ENCODE measurements around the gene WNT7B.

Gene WNT7B

DNA sequence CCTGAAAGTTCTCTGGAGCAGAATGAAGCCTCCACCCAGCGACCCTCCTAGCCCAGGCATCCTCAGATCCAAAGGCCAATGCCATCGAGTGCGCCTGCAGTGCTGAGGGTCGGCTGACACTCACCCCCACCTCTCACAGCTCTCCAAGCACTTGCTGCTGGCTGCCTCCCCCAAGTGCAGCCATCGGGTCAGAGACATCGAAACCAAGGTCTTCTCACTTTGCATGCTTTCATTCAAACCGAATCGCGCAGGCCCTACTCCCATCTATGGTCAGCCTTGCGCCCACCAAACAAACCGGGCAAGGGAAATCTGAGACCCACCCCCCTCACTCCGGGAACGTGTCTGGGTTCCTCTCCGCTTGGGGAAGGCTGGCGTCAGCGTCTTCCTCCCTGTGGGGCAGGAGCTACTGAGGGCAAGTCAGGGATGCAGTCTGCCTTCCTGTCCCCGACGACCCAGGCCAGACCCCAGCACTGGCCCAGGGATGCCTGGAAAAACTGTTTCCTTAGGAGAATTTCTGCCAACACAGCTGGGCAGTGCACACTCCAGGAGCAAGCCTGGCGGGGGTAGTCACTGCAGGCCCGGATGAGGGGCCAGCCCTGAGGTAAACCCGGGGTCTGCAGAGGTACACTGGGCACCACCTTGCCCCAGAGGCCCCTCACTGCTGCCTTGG, 7.0 kb downstream of the WNT7B start:
- DNase-seq = no peak

- no peak for DNase-seq
Measured at GRCh38 chr22:45969414-45969799, 7.6 kb downstream of the WNT7B start.

DNA sequence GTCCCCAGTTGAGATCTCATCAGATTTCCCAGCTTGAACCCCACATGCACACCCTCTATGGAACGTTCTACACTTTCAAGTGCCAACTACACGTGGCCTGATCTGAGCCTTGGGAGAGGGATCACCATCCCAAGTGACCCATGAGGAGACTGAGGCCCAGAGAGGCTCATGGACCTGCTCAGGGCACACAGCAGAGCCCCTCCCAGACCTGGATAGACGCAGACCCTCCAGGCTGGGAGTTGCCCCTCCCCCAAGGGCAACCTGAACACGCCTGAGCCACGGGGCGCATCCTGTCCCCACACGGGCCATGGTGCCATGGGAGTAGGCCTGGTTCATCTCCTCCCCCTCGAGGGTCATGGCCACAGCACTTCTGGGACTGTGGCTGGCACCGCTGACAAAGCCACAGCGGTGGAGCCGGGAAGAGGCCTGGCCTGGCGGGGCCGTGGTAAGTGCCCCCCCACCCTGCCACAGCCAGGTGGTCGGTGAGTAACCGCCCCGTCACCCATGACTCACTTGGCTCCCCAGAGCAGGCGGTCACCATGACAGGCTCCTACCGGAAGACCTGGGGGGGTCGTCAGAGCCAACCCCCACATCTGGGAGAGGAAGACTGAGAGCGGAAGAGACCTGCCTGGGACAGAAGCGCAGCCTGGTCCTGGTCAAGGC, 8.1 kb downstream of the WNT7B start:
- DNase-seq = no peak

DNA sequence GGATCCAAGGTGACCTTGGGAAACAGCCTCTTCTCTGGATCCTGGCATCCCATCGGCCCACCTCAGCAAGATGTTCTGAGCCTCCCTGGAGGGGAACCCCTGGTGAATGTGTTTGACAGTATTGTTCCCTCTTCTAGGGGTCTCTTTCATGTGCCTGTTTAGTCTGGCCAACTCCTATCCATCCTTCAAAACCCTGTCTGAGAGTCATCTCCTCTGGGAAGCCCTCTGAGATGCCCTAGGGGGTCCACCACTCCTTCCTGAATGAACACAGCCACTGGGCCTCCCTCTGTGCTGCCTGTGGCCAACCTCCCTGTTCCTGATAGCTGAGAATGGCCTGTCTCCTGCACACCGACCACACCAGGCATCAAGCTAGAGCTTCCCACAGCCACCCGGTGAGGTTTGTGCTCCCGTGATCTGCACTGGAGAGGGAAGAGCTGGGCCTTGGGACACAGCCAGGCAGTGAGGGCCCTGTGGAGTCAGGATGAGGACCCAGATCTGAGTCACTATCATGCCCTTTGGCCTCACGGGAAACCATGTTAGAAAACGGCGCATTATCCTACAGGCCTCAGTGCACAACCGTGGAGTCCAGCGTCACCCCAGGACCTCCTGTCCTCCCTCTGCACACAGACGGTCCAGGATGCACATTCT, 8.8 kb downstream of the WNT7B start:
- DNase-seq = no peak

DNA sequence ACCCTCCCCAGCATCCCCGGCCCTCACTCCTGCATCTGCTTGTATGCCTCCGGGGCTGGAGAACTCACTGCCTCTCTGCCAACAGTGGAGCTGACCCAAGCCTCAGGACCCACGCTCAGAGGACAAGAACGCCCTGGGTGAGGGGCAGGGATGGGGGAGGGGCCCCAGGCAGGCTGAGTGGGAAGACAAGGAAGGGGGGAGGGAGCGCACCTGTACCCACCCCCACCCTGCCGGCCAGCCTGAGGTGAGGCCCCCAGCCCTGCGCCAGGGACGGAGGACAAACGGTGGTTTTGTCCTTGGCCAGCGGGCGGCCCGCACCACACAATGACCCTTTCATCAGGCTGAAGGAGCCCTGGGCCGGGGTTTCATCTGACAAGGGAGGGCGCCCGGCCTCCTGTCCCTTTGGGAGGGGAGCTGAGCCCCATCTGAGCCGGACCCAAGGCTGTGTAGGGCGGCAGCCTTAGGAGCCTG, 10.0 kb downstream of the WNT7B start:
- DNase-seq = no peak

DNA sequence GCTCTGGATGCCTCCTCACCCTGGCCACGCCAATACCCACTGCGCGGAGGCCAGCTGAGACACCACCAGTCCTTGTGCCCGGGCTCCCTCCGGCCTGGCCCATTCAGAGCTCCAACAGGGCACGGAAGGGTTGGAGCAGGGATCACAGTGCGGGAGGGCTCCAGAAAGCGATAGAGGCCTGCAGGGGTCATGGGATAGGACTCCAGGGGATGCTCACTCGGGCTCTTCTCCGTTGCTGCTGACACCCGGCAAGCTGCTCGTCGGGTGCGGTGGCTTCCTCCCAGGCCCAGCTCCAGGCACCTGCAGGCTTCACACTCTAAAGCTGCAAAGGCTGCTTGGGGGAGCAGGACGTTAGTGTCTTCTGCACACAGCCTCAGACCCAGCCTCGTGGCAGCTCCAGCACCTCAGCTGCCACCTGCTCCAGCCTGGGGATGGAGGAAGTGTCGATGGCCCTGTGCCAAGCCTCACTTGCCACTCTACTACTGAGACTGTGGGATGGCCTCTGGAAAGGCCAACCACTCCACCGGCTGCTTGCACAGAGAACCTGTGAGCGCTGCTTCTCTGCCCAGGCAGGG, 10.6 kb downstream of the WNT7B start:
- DNase-seq = no peak

DNA sequence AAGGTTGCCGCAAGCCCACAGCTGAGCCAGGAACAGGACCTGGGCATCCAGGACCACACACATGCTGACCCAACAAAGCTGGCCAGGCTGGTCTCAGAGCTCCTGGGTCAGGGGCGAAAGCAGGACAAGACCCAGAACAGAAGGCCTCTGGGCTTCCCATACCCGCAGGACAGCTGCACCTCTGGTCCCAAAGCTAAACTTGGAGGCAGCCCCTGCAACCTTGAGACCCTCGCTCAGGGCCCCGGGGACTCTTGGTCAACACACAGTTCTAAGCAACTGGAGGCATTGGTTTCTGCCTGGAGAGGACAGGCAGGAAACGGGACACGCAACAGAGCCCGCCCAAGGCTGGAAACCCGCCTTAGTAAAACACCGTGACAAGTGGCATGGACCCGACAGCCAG, 11.4 kb downstream of the WNT7B start:
- no peak for DNase-seq

GRCh38 chr22:45964926-45965527, 11.9 kb downstream of the WNT7B start:
- DNase-seq = no peak

GRCh38 chr22:45964372-45964771, 12.6 kb downstream of the WNT7B start:
- DNase-seq = no peak

GRCh38 chr22:45963821-45964220, 13.1 kb downstream of the WNT7B start:
- no peak for DNase-seq

DNA sequence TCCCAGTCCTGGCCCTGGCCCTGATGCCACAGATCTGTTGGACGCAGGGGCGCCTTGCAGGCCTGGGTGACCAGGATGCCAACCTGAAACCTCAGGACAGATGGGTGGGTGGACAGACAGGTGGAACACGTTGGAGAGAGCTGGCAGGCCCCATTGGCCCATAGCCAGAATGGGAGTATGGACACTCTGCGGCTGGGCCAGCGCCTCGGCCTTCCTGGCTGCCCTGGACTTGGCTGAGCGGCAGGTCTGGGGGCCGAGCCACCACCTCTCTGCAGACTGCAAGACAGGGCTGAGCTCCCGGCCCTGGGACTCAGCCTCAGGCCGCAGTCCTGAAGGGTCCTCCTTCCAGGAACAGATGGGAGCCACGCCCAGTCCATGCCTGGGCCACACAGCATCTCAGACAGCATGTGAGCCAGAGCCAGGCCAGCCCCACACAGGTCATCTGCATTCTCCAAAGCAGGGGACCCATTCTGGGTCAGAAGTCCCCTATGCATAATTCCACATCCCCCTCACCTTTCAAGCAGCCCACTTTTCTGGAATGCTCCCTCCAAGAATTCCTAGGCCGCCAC, 14.1 kb downstream of the WNT7B start:
- DNase-seq = no peak

GRCh38 chr22:45962434-45962718, 14.6 kb downstream of the WNT7B start:
- DNase-seq = no peak

- DNase-seq = no peak
Measured at GRCh38 chr22:45961679-45962433, 15.1 kb downstream of the WNT7B start.

- DNase-seq = no peak
Measured at GRCh38 chr22:45960477-45961386, 16.2 kb downstream of the WNT7B start.

DNA sequence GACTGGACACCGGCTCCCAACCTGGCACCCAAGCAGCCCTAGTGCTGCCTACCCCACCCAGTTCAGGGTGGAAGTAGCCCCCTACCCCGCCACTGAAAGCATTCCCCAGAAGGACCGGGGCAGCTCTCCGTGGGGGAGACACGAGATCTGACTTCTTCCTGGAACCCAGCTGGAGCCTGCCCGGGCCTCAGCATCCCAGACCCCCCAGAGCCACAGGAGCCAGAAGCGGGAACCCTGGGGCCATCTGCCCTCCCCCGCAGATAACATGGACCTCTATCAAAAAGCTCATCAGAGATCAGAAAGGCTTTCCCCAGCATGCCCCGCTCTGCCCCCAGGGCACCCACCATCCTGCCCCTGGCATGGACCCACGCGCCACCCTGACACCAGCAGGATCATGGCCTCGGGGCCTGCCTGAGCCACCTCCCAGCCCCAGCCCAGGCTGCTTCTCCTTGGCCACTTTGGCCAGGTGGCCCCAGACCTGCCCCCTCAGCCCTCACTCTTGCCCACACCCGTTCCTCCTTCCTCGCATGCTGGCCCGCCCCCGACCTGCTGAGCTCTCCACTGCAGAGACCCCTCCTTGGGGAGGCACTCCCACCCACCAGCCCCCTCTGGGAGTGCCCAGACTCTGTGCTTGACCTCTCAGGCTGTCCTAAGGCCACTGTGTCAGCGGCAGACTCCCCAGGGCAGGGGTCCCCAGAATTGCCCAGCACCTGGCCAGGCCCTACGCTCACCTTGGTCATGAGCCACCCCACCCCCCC, 17.1 kb downstream of the WNT7B start:
- DNase-seq = no peak

DNA sequence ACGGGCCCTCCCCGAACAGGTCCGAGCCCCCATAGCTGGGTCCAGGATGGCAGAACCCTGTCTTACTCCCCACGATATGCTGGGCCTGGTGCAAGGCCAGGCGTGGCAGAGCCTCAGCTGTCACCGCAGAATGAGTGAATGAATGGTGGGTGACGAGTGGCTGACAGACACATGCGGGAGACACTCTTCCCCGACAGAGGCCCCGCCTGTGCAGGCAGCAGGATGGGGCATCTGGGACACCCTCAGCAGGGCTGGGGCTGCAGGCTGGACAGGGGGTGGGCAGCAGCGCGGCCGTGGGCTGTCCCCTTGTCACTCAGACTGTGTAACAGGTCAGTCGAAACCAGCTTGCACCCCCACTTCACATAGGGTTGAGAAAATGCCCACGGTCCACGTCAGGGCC, 18.0 kb downstream of the WNT7B start:
- no peak for DNase-seq

DNA sequence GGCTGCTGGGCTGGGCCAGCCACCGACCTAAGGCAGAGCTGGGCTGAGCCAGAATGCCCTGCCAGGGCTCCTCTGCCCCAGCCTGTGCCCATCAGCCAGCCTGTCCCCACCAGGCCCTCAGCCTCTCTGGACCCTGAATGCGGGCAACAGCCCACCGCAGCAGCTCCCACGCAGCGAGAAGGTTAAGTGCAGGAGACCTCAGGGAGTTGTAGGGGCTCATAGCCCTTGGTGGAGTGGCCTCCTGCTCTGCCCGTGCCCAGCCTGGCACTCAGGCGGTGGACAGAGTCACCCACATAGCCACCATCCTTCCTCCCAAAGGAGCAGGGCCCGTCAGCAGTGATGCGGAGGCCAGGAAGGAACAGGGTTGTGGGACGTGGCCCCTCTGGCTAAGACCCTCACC, 19.1 kb downstream of the WNT7B start:
- DNase-seq = no peak

- DNase-seq = no peak
Measured at GRCh38 chr22:45953178-45953577, 23.8 kb downstream of the WNT7B start.

- DNase-seq = no peak
Measured at GRCh38 chr22:45952553-45952952, 24.4 kb downstream of the WNT7B start.

DNA sequence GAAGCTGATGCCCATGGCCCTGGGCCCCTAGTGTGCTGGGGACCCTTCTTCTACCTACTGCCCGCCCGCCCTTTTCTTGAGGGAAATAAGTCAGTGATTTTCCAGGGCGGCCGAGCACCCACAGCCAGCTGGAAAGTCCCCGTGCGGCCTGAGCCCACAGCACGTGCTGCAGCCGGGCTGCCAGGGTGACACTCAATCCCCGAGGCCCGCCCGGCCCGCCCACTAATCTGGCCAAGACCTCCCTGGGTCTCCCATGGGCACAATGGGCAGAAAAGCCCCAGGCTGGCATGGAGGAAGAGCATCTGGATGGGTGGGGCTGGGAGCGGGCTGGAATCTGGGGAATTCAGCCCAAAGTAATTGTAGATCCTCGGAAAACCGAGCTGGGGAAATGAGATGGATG, 24.8 kb downstream of the WNT7B start:
- no peak for DNase-seq

GRCh38 chr22:45949891-45950290, 27.1 kb downstream of the WNT7B start:
- no peak for DNase-seq
